Activated T-cell treated with anti-CD3 and anti-CD28 coated beads, Interleukin-2, amount 50 U/mL, for 1 hour (primary cell): ENCODE data around the gene LHX4.

ENCODE experiments used
- DNase-seq: peaks from one replicate; pipeline ENCODE4 v3.0.0-alpha.2; 2020

The LHX4 gene

DNA sequence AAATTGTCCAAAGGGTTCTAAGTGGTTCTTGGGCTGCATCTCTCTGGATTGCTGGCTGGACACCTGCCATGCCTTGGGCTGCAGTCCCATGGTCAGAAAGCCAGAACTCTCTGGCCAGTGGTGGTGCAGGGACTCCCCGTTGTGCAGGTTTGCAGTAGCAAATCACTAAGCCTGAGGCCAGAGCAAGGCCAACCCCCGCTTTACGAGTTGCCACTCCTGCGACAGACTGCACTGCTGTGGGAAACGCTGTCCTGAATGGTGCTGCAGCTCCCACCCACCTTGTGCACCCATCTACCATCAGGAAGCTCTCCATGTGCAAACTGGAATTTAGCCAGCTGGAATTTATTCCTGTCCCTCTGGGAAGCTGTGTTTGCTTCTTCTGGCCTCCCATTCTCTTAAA, 45.7 kb downstream of the LHX4 start:
- DNase-seq: no peak

DNA sequence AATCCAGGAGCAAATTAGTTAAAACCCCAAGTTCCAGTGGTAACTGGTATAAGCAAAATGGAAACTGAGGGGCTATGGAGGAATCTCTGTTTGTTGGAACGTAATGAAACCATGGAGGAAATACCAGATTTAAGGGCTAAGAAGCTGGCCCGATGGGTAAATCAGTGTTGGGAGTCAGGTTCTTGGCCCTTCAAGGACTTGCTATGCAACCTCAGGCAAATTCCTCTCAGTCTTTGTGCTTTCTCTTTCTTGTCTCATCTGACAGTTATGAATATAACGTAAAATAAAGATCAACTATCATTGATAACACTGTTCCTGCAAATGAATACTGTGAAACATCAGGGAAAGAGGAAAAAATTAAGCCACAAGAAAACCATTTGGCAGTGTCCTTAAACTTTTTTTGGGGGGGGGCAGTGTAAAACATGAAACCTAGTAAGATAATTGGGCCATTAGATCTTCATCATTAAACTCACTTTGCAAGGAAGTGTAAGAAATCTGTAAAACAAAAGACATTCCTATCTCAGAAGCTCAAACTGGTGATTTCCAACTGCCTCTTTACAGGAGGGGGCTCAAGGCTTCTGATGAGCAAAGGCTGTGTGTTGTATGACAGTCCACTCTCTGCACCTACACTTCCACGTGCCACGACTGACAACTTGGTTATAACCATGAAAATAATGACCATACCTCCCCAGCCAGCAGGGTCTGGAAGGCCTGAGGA, 47.6 kb downstream of the LHX4 start:
- DNase-seq: no peak

DNA sequence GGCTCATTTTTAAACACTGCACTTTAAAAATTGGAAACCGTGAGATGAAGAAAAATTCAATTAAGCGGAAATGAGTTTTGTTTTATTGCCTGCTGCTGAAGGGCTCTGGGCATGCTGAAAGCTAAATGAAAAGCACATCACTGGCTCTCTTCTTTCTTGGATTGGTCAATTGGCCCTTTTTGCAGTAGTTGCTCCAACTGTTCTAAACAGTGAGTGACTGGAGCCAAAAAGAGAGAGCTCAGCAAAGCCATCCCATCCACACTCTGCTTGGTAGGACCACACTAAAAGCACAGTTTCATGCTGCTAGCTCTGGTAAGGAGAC, 48.1 kb downstream of the LHX4 start:
- no peak for DNase-seq

DNA sequence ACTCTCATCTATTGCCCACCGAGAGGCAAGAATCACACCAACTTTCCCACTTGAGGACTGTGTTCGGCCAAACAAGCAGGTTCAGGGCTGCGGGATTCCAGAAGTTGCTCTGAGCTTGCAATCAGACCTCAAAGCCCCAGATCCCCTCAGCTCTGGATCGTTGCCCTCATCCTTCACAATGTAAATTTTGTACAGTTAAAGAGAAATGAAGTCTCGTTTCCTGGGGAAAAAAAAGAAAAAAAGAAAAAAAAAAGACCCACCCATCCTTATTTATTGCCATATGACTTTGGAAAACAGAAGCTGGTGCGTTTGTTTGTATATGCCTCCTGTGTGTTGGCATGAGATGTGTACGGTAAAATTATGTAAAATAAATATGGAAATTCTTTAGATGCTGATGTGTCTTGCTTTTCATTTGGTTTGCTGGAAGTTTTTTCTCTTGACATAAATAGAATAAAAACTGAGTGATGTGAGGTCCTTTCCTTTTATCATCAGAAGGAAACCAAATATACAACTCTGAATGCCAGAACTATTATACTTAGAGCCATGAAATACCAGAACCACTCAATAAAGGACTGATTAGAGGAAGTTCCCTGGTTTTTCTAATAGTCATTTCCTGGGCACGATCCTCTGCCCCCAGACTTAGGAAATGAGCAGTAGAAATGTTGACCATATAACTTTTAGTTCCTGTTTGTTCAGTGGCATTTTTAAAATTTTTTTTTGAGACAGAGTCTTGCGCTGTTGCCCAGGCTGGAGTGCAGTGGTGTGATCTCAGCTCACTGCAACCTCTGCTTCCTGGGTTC, 48.7 kb downstream of the LHX4 start:
- no peak for DNase-seq

DNA sequence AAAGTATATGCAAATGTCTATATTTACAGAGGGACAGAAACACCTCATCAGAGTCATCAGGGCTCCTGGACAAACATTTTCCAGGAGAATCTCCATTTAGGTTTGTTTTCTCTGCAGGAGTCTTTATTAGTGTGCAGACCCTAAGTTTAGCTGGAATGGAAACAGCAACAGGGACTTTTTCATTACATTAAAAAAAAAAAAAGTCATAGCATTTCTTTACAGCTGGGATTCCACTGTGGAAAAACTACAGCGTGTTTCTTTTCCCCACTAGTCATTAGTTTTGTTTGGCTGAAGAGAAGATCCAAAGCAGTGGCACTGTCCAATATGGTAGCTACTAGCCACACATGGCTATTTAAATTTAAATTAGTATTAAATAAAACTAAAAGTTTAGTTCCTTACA, 49.6 kb downstream of the LHX4 start:
- no peak for DNase-seq

DNA sequence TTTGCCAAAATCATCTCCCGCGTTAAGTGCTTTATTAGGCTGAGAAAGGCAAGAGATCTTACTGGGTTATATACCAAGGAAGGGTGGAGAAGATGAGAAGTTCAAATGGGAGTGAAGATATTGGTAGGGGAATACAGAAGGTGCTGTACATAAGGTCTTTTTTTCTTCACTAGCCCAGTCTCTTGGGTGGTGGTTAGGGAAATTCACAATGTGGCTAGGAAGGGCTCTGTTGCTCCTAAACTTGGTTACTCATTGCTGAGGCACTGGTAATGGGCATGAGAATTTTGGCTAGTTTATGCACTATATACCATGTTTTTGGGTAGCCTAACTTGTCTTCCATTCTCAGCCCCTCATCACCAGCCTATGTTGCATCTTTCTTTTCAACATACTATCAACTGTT, 50.6 kb downstream of the LHX4 start:
- no peak for DNase-seq

DNA sequence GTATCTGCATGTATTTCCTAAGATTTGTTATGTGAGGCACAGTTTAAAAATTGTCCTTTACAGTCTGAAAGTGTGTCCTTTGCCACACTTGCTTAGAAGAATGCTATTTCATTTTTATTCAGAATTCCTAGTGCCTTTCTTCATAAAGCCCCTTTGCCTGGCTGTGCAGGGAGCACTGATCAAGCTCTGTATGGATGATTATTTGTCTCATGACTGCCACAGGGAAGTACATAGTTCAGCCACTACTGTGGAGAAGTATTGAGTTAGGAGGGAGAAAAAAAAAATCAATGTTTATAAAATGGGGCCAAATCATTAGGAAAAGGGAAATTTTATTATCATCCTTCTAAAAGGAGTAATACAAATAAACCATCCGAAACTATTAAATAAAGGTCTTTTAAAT, 51.4 kb downstream of the LHX4 start:
- DNase-seq: no peak

DNA sequence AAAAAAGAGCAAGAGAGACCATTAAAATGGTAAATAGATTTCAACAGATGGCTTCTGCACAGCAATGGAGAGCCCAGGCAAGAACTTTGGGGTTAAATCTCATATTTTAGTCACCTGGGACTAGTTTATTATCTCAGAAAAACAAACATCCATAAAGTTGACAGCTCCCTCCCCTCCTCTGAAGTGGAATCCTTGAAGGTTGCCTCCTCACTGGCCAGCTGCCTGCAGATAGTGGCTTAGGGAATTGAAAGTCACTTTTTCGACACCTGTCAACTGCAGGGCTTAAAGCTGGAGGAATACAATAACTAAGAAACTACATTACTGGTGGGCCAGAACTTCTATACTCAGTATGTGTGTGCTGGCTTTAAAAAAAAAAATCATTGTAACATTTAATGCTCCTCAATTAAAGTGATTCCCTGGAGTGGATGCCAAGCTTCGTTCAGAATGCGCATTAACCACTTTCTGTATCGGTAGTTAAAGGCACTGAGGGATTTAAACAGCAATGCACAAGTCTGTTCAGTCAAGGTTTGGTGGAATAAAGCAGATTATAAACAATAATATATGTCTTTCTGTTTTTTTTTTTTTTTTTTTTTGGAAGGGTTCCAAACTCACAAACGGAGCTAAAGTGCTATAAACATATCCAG, 52.5 kb downstream of the LHX4 start:
- DNase-seq: no peak

DNA sequence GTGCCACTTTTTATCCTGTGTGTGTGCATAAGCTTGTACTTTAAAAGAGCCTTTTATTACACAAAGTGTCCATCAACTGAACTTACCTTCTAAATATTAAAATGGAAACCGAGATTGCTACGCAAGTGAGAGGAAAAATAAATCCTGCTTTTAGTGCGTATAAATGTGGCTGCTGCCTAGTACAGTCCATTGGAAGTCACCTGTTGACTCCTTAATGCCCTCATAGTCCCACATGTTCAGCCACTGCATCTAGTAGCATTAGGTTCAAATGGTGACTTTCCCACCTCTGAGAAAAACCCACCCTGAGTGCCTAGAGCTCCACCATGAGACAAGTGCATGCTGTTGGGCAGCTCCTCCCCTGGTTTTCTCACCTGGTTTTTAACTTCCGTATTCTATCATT, 53.0 kb downstream of the LHX4 start:
- no peak for DNase-seq

DNA sequence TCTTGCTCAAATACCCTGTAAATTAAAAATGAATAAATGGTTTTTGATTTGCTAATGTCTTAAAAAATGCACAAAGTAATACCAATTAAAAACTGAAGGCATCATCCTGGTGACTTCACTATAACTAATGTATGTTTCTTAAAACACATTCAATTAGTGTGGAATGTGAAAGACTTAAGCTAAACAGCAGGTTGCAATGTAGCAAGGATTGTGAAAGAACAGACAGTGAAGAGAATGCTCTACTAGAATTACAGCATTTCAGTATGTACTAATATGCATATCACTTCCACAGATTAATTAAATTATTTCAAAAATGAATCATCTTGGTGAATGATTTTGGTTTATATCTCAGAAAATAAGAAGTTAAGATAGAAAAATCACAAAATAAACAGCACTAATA, 56.4 kb downstream of the LHX4 start:
- DNase-seq: no peak

DNA sequence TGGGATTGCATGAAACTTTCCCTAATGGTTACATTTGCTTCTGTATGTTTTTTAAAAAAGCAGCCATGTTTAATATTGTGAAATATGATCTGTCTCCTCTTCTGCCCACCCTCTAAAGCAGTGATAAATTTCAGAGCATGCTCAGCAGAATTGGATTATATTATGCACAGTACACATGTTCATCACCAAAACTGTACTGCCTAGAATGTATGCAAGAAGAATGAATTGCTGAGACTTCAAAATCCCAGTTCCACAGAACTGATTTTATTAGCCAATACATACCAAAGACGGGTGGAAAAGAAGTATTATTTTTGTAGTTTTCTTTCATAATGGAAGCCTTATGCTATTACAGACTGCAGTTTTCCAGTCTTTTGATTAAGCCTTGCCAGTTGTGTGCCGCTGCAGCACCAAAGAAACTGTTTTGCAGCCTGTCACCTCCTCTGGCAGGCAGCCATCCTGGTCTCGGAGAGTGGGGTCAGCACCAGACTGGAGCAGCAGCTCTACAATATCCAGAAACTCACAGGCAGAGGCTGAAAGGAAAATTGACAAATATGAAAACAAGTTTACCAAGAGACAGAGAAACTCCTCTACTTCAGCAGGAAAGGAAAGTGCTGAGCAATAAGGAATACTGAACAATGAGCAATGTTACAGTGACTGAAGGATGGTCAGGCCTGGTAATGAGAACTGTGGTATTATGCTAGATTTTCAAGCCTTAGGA, 58.1 kb downstream of the LHX4 start:
- no peak for DNase-seq

DNA sequence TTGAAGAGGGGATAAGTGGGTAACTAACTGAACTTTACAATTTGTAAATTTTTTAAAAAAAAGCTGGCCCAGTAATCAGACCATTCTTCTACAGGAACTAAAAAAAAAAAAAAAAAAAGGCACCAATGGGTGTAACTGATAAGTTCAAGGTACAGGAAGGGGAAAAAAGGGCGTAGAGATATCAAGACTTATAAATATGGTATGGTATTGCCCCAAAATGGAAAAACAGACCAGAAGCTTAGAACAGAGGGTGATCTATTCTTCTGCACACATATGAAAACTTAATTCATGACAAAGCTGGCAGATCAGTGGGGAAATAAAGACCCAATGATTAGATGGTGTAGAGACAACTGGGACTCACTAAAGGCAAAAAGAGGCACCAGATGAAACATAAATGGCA, 58.9 kb downstream of the LHX4 start:
- no peak for DNase-seq

DNA sequence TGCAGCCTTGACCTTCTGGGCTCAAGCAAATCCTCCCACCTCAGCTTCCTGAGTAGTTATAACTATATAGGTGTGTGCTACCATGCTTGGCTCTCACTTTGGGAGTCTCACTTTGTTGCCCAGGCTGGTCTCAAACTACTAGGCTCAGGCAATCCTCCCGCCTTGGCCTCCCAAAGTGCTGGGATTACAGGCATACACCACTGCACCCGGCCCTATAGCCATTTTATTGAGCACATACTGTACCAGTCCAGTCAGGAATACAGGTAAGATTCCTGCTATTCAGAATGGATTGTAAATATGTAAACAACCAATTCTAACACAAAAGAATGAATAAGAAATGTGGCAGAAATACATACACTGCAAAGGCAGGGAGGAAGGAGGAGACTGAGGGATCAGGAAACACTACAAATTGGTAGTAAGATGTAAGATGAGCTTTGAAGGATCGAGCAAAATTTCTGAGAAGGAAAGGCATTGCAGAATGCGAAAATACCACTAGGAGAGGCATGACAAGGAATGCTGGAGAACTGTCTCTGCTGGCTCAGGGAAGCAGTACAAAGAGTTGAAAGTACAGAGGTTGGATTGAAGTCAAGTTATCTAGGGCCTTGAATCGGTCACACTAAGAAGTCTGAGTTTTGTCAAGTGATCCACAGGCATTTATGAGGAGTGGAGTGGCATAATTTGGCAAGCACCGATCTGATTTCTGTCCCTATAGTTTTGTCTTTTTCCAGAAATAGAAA, 60.4 kb downstream of the LHX4 start:
- DNase-seq: no peak

DNA sequence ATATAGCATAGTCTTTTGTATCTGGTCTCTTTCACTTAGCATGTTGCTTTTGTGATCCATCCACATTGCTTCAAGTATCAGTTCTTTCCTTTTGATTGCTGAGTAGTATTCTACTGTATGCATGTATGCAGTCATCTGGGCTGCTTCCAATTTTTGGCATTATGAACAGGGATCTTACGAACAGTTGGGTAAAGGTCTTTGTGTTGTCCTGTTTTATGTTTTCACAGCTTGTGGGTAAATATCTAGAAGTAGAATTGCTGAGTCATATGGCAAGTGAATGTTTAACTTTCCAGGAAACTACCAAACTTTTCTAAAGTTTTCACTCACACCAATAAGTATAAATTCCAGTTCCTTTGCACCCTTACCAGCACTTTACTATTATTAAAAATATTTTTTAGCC, 60.9 kb downstream of the LHX4 start:
- DNase-seq: no peak

DNA sequence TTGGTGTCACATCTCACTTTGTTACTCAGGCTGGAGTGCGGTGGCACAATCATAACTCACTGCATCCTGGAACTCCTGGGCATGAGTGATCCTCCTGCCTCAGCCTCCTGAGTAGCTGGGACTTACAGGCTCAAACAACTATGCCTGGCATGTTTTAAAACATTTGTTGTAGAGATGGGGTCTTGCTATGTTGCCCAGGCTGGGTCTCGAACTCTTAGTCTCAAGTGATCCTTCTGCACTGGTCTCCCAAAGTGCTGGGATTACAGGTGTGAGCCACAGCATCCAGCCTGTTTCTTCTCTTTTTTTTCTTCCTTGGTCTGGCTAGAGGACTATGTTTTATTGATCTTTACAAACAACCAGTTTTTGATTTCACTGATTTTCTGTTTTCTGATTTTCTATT, 64.6 kb downstream of the LHX4 start:
- no peak for DNase-seq

DNA sequence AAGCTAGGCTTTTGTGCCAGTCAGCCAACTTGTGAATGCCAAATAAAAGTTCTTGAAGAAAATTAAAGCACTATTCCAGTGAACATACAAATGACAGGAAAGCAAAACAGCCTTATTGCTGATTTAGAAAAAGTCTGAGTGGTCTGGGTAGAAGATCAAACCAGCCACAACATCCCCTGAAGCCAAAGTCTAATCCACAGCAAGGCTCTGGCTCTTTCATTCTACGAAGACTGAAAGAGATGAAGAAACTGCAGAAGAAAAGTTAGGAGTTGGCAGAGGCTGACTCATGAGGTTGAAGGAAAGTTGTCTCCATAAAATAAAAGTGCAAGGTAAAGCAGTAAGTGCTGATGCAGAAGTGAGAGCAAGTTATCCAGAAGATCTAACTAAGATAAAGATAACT, 65.9 kb downstream of the LHX4 start:
- no peak for DNase-seq

DNA sequence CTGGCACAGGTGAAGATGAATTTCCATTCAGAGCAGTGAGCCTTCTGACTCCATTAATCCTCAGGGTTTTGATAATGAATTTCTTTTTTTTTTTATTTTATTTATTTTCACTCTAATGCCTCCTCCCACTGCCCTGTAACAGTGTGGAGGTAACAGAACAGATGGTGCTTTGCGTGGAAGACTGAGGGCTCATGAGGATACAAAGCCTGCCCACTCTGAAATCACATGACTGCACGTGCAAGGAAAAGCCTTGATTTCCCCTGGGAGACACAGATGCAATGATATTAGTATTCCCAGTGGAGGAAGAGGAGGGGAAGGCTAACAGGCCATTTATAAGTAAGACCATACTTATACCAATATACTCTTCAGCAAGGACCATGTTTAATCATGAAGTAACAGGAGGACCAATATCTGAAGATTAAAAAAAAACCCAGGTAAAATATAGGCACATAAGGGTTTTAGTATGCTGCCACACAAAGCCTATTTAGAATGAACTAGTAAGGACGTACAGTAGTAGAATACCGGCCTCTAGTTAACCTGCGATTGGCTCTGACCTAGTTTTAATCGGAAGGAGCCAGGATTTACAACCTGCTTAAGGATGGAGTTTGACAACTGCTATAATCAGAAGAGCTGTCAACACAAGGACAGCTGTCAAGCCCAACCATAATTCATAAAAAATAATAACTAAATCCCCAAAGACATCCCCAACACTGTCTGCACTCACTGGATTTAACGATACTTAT, 69.6 kb downstream of the LHX4 start:
- DNase-seq: no peak

DNA sequence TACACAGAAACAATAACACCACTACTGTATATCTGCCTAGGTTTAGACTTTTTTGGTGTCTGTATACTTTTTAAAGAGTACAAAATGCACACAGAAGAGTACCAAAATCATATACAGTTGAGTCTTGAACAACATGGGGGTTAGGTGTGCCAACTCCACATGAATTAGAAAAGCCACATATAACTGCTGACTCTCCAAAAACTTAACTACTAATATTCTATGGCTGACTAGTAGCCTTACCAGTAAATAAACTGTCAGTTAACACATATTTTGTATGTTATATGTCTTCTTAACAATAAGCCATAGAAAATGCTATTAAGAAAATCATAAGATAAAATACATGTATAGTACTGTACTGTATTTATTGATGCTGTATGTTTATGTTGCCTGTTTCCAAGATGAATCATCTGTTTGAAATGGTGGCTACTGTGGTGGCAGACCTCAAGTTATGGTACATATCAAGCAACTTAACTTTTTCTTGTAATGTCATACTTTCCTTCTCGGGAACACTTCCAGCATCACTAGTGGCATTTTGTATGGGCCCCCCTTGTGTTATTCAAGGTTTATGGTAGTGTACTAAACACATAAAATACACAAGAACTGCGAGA, 71.2 kb downstream of the LHX4 start:
- no peak for DNase-seq

DNA sequence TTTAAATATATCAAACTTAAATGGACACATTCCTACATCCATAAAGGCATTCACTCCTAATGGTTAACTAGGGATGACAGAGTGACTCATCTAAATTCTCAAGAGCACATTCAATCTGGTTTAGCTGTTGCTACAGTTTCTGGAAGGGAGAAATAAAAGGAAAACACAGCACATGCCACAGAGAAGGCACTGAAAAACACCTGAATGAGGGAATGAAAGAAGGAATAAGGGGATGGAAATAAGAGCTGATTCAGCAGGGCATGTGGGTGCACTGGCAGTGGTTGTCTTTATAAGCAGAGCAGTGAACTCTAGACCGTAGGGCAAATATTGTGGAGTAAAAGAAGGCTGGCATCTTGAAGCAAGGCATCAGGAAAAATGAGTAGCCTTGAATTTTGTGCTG, 79.3 kb downstream of the LHX4 start:
- no peak for DNase-seq

DNA sequence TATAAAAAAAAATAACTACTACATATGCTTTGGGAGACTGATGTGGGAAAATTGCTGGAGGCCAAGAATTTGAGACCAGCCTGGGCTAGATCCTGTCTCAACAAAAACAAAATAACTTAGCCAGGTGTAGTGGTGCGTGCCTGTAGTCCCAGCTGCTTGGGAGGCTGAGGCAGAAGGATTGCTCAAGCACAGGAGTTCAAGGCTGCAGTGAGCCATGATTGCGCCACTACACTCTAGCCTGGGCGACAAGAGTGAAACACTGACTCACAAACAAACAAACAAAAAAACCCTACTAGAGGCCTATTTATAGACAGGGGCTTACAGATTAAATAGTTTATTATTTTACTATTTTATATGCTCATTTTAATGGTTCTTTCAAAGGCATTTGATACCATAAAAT, 80.0 kb downstream of the LHX4 start:
- no peak for DNase-seq

DNA sequence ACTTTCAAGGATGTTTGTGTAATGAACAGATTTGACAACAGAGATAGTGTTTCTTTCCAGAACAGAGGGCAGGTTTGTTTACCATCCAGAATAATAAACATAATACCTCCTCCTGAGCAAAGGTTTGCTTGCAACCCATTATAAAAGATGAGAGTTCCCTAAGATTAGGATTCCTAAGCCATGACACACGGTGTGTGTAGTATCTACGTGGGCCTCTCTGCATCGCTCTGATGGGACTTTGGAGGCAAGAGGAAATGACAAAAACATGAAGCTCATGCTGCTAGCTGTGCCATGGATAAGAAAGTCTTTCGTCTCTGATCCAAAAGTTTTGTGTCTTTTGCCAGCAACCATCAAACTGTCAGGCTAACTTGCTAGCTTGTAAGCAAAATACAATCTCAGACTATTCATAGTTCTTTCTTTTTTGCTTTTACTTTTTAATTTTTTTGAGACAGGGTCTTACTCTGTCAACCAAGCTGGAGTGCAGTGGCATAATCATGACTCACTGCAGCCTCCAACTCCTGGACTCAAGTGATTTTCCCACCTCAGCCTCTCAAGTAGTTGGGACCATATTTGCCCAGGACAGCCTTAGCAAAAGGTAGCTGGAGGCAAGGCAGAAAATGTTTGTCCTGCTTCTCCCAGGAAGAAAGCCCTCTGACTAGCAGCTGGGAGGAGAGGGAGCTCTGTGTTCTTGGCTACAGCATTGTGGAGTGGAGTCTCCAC, 81.1 kb downstream of the LHX4 start:
- no peak for DNase-seq
